ENCODE data around the gene CDHR5. TPM values are rescaled to one million over a fixed set of nuclear protein-coding genes. Genes with fewer than 3 reads are reported as not detected.

CDHR5 gene
- total and polyA plus RNA-seq, 5 donors: 0.02 TPM; not detected in 4

GRCh38 chr11:643849-644738 lies 19.3 kb upstream of the CDHR5 start:
- ATAC-seq (no peak), DNase-seq (peak in 1 of 3 donors; percentile 29)
- 87% methylated on average over 50 of the region's 50 CpGs for WGBS
- Histone ChIP-seq H3K27ac (ENCODE audit: low read length) (no peak overlapping the region), H3K27me3 (ENCODE audit: control insufficient read depth, insufficient read depth) (no peaks in the 10 kb centered on the region), H3K4me1 (ENCODE audit: control insufficient read depth, insufficient read depth, low read length) (peaks cover 5% of the 10 kb centered on the region), H3K9me3 (ENCODE audit: control insufficient read depth, low read length) (no peaks in the 10 kb centered on the region), H3K4me3 (ENCODE audit: low read length) (no peak overlapping the region)
- intact Hi-C loops (cut with DNase I): no loop called here

- H3K9me3 ChIP-seq (ENCODE audit: control insufficient read depth, low read length): no peaks in the 10 kb centered on the region
- peaks cover 6% of the 10 kb centered on the region for H3K4me1 ChIP-seq (ENCODE audit: control insufficient read depth, insufficient read depth, low read length)
- intact Hi-C loops (cut with DNase I): no loop called here
- H3K27ac ChIP-seq (ENCODE audit: low read length): no peak overlapping the region
- 96% methylated on average over 9 of the region's 9 CpGs for WGBS
- H3K27me3 ChIP-seq (ENCODE audit: control insufficient read depth, insufficient read depth): no peaks in the 10 kb centered on the region
- no peak overlapping the region for H3K4me3 ChIP-seq (ENCODE audit: low read length)
- DNase-seq (peak in 1 of 3 donors; percentile 37), ATAC-seq (no peak)
Measured at GRCh38 chr11:643366-643765, 18.6 kb upstream of the CDHR5 start.

- DNase-seq (peak in 1 of 3 donors; percentile 46), ATAC-seq (no peak)
- WGBS: 94% methylated on average over 19 of the region's 19 CpGs
- H3K27ac ChIP-seq (ENCODE audit: low read length): no peak overlapping the region
- H3K4me3 ChIP-seq (ENCODE audit: low read length): no peak overlapping the region
- intact Hi-C loops (cut with DNase I): no loop called here
- H3K4me1 ChIP-seq (ENCODE audit: control insufficient read depth, insufficient read depth, low read length): peaks cover 10% of the 10 kb centered on the region
- no peaks in the 10 kb centered on the region for H3K9me3 ChIP-seq (ENCODE audit: control insufficient read depth, low read length)
- H3K27me3 ChIP-seq (ENCODE audit: control insufficient read depth, insufficient read depth): no peaks in the 10 kb centered on the region
Measured at GRCh38 chr11:641806-642370, 17.1 kb upstream of the CDHR5 start.

- Histone ChIP-seq H3K27me3 (ENCODE audit: control insufficient read depth, insufficient read depth) (no peaks in the 10 kb centered on the region), H3K27ac (ENCODE audit: low read length) (no peak overlapping the region), H3K4me3 (ENCODE audit: low read length) (no peak overlapping the region), H3K9me3 (ENCODE audit: control insufficient read depth, low read length) (no peaks in the 10 kb centered on the region), H3K4me1 (ENCODE audit: control insufficient read depth, insufficient read depth, low read length) (peaks cover 10% of the 10 kb centered on the region)
- 20% methylated on average over 69 of the region's 69 CpGs for WGBS
- ATAC-seq (no peak), DNase-seq (peak in 1 of 3 donors; percentile 37)
- intact Hi-C loops (cut with DNase I): no loop called here
Measured at GRCh38 chr11:640021-640706, 15.4 kb upstream of the CDHR5 start.

- intact Hi-C loops (cut with DNase I): no loop called here
- 3% methylated on average over 80 of the region's 80 CpGs for WGBS
- peaks cover 10% of the 10 kb centered on the region for H3K4me1 ChIP-seq (ENCODE audit: control insufficient read depth, insufficient read depth, low read length)
- DNase-seq (peak in 1 of 3 donors; percentile 61), ATAC-seq (no peak)
- H3K27me3 ChIP-seq (ENCODE audit: control insufficient read depth, insufficient read depth): no peaks in the 10 kb centered on the region
- peak overlapping the region; percentile 2 for H3K4me3 ChIP-seq (ENCODE audit: low read length)
- H3K9me3 ChIP-seq (ENCODE audit: control insufficient read depth, low read length): no peaks in the 10 kb centered on the region
- H3K27ac ChIP-seq (ENCODE audit: low read length): no peak overlapping the region
Measured at GRCh38 chr11:639332-639955, 14.7 kb upstream of the CDHR5 start.

- no peak for ATAC-seq
- Histone ChIP-seq H3K27me3 (ENCODE audit: control insufficient read depth, insufficient read depth) (no peaks in the 10 kb centered on the region), H3K27ac (ENCODE audit: low read length) (no peak overlapping the region), H3K4me3 (ENCODE audit: low read length) (no peak overlapping the region), H3K4me1 (ENCODE audit: control insufficient read depth, insufficient read depth, low read length) (peaks cover 10% of the 10 kb centered on the region), H3K9me3 (ENCODE audit: control insufficient read depth, low read length) (no peaks in the 10 kb centered on the region)
- intact Hi-C loops (cut with DNase I): no loop called here
- WGBS: 38% methylated on average over 28 of the region's 28 CpGs
- peak in 1 of 3 donors; percentile 72 for DNase-seq
Measured at GRCh38 chr11:638631-639331, 14.0 kb upstream of the CDHR5 start.

- 24% methylated on average over 55 of the region's 55 CpGs for WGBS
- H3K4me3 ChIP-seq (ENCODE audit: low read length): peak overlapping the region; percentile 8
- peak in 1 of 3 donors; percentile 45 for DNase-seq
- H3K4me1 ChIP-seq (ENCODE audit: control insufficient read depth, insufficient read depth, low read length): peaks cover 10% of the 10 kb centered on the region
- no peaks in the 10 kb centered on the region for H3K27me3 ChIP-seq (ENCODE audit: control insufficient read depth, insufficient read depth)
- intact Hi-C loops (cut with DNase I): no loop called here
- ATAC-seq: no peak
- no peak overlapping the region for H3K27ac ChIP-seq (ENCODE audit: low read length)
- no peaks in the 10 kb centered on the region for H3K9me3 ChIP-seq (ENCODE audit: control insufficient read depth, low read length)
Measured at GRCh38 chr11:637593-638521, 13.1 kb upstream of the CDHR5 start.

GRCh38 chr11:637333-637592 lies 12.5 kb upstream of the CDHR5 start:
- ATAC-seq (no peak), DNase-seq (no peak)
- Histone ChIP-seq H3K27ac (ENCODE audit: low read length) (no peak overlapping the region), H3K4me1 (ENCODE audit: control insufficient read depth, insufficient read depth, low read length) (peaks cover 10% of the 10 kb centered on the region), H3K9me3 (ENCODE audit: control insufficient read depth, low read length) (no peaks in the 10 kb centered on the region), H3K4me3 (ENCODE audit: low read length) (peak overlapping the region; percentile 8), H3K27me3 (ENCODE audit: control insufficient read depth, insufficient read depth) (no peaks in the 10 kb centered on the region)
- intact Hi-C loops (cut with DNase I): no loop called here
- 4% methylated on average over 34 of the region's 34 CpGs for whole genome bisulfite sequencing

- peak; percentile 54 to 55 for ATAC-seq
- Histone ChIP-seq H3K4me1 (ENCODE audit: control insufficient read depth, insufficient read depth, low read length) (peaks cover 10% of the 10 kb centered on the region), H3K9me3 (ENCODE audit: control insufficient read depth, low read length) (no peaks in the 10 kb centered on the region), H3K27me3 (ENCODE audit: control insufficient read depth, insufficient read depth) (no peaks in the 10 kb centered on the region), H3K27ac (ENCODE audit: low read length) (no peak within 1 kb of the TSS), H3K4me3 (ENCODE audit: low read length) (peak within 1 kb of the TSS; percentile 8)
- intact Hi-C loops (cut with DNase I): no loop called here
- peak in 2 of 3 donors; percentile 56 to 70 for DNase-seq
- WGBS: 10% methylated on average over 100 of the region's 100 CpGs
Measured at GRCh38 chr11:636511-637332, 12.0 kb upstream of the CDHR5 start, which contains the start of gene DRD4. Gene DRD4 (plus strand): TSS chr11:637269. CDS start chr11:637305, 36 bp downstream.

Data from right cardiac atrium (tissue), 5 donors.